Adrenal gland (tissue), 5 donors: Measurements from ENCODE around the gene CCNB1IP1.
"Not testable (repeated sequence)": the region's sequence is repeated elsewhere in the genome, so short reads cannot be mapped to it uniquely, and the experiment has no call there.

Source experiments
- POLR2A ChIP-seq, 2 donors: fragments of 450-650 bp; IDR thresholded peaks; one replicate each; pipeline ENCODE4 v1.6.1; 2017; ENCODE audit warnings: antibody characterized with exemption in 2 of 2, mild to moderate bottlenecking in 2 of 2, moderate library complexity in 1 of 2
- TF ChIP-seq, protein P1 (sequence below), 6 experiments: fragments of 450-650 bp in 4 of 6; fragments of 200-600 bp in 2 of 6; sonication (generic) in 1 of 6; IDR thresholded peaks; 1 replicate in 5 of 6; 2 replicates in 1 of 6; pipeline versions ENCODE4 v1.5.1 to v1.8.0; 2016 to 2021; ENCODE audit warnings: antibody characterized with exemption in 6 of 6, mild to moderate bottlenecking in 2 of 6, moderate library complexity in 1 of 6
- donor health status: DM: no; HTN: no; CAD: no.

DNA sequence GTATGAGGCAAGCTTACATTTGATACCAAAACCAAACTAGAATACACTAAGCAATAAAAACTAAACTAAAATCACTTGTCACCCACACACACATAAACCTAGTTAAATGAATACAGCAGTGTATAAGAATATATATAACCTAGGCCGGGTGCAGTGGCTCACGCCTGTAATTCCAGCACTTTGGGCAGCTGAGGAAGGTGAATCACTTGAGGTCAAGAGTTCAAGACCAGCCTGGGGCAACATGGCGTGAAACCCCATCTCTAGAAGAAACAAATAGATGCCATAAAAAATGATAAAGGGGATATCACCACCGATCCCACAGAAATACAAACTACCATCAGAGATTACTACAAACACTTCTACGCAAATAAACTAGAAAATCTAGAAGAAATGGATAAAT lies 68.7 kb downstream of the CCNB1IP1 start:
- TF ChIP-seq, protein P1, sequence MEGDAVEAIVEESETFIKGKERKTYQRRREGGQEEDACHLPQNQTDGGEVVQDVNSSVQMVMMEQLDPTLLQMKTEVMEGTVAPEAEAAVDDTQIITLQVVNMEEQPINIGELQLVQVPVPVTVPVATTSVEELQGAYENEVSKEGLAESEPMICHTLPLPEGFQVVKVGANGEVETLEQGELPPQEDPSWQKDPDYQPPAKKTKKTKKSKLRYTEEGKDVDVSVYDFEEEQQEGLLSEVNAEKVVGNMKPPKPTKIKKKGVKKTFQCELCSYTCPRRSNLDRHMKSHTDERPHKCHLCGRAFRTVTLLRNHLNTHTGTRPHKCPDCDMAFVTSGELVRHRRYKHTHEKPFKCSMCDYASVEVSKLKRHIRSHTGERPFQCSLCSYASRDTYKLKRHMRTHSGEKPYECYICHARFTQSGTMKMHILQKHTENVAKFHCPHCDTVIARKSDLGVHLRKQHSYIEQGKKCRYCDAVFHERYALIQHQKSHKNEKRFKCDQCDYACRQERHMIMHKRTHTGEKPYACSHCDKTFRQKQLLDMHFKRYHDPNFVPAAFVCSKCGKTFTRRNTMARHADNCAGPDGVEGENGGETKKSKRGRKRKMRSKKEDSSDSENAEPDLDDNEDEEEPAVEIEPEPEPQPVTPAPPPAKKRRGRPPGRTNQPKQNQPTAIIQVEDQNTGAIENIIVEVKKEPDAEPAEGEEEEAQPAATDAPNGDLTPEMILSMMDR (IDR thresholded peaks at IDR 0.05) = not testable (repeated sequence)
- TF ChIP-seq POLR2A (IDR thresholded peaks at IDR 0.05) = not testable (repeated sequence)
